ENCODE measurements around the gene NISCH.

- TF ChIP-seq CTCF (optimal IDR thresholded peaks at IDR 0.05 in 1 of 3, IDR thresholded peaks at IDR 0.05 in 1 of 3, conservative IDR thresholded peaks at IDR 0.05 in 1 of 3; ENCODE audit: extremely low read depth in 1 of 3, insufficient read depth in 2 of 3, low read length in 3 of 3) (no peak), EZH2 (IDR thresholded peaks at IDR 0.05; ENCODE audit: low read length) (no peak)
These were observed 1.0 kb upstream of the NISCH start for GRCh38 chr3:52454250-52454937.
